Measurements from ENCODE around the gene WIZ.

DNA sequence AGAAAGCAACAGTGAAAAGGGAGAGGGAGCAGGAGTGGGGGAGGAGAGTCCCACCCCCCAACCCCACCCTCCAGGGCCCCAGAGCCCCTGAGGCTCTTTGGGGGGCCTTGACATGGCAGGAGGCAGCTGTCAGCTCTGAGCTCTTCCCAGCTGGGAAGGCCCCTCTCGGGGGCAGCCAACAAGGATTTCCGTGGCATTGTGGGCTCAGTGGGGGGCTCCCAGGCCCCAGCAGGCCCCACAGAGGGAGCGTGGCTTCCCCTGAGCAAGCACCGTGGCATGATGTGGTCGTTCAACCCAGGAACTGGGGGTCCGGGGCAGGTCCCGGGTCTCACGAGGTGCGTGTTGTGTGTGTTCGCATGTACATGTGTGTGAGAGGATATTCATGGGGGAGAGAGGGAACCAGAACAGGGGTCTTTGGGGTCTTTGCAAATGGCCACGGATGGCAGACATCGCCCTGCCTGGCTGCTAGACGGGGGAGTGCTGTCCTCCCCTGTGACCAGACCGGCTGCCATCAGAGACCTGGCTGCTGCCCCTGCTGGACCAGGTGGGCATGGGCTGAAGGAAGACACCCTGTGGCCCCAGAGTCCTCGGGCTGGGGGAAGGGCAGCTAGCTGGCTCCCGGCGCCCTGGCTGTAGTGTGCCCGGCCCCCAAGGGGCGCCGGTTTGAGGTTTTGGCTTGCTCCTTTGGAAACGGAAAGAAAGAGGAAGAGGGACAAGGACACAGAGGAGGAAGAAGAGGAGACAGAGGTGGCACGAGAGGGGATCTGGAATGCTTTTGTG, 27.3 kb downstream of the WIZ start:
- TF ChIP-seq, protein P1, sequence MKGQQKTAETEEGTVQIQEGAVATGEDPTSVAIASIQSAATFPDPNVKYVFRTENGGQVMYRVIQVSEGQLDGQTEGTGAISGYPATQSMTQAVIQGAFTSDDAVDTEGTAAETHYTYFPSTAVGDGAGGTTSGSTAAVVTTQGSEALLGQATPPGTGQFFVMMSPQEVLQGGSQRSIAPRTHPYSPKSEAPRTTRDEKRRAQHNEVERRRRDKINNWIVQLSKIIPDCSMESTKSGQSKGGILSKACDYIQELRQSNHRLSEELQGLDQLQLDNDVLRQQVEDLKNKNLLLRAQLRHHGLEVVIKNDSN (IDR thresholded peaks at IDR 0.05): no peak
- TF ChIP-seq TAF1 (IDR thresholded peaks at IDR 0.05; ENCODE audit: low read depth) (no peak), CEBPB (IDR thresholded peaks at IDR 0.05) (no peak), EP300 (IDR thresholded peaks at IDR 0.05; ENCODE audit: borderline replicate concordance) (no peak), TEAD4 (IDR thresholded peaks at IDR 0.05) (no peak), FOXM1 (IDR thresholded peaks at IDR 0.05; ENCODE audit: borderline replicate concordance, low read depth) (no peak), YY1 (IDR thresholded peaks at IDR 0.05; ENCODE audit: low read depth) (no peak), NFIC (IDR thresholded peaks at IDR 0.05) (no peak)
- TF ChIP-seq, protein P2, sequence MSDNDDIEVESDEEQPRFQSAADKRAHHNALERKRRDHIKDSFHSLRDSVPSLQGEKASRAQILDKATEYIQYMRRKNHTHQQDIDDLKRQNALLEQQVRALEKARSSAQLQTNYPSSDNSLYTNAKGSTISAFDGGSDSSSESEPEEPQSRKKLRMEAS (IDR thresholded peaks at IDR 0.05): no peak
- TF ChIP-seq, protein P3, sequence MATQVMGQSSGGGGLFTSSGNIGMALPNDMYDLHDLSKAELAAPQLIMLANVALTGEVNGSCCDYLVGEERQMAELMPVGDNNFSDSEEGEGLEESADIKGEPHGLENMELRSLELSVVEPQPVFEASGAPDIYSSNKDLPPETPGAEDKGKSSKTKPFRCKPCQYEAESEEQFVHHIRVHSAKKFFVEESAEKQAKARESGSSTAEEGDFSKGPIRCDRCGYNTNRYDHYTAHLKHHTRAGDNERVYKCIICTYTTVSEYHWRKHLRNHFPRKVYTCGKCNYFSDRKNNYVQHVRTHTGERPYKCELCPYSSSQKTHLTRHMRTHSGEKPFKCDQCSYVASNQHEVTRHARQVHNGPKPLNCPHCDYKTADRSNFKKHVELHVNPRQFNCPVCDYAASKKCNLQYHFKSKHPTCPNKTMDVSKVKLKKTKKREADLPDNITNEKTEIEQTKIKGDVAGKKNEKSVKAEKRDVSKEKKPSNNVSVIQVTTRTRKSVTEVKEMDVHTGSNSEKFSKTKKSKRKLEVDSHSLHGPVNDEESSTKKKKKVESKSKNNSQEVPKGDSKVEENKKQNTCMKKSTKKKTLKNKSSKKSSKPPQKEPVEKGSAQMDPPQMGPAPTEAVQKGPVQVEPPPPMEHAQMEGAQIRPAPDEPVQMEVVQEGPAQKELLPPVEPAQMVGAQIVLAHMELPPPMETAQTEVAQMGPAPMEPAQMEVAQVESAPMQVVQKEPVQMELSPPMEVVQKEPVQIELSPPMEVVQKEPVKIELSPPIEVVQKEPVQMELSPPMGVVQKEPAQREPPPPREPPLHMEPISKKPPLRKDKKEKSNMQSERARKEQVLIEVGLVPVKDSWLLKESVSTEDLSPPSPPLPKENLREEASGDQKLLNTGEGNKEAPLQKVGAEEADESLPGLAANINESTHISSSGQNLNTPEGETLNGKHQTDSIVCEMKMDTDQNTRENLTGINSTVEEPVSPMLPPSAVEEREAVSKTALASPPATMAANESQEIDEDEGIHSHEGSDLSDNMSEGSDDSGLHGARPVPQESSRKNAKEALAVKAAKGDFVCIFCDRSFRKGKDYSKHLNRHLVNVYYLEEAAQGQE (IDR thresholded peaks at IDR 0.05; ENCODE audit: low read depth): no peak
